ENCODE results near the gene CAV1. TPM values are rescaled to one million over a fixed set of nuclear protein-coding genes. Genes with fewer than 3 reads are reported as not detected.
"Not testable (repeated sequence)": the region's sequence is repeated elsewhere in the genome, so short reads cannot be mapped to it uniquely, and the experiment has no call there.

Gene CAV1
- total RNA-seq, 3 donors from 2014 or later (not counting 1 experiment from before 2014, with no cell fraction given), result not detected

GRCh38 chr7:116483271-116483942 is 41.4 kb upstream of the CAV1 start:
- H3K4me1 ChIP-seq (ENCODE audit: control insufficient read depth, insufficient read depth, low read length), result no peaks in the 10 kb centered on the region
- intact Hi-C loops (cut with micrococcal nuclease), result no loop called here
- Mint-ChIP-seq H3K36me3 (no peaks in the 10 kb centered on the region), H3K4me1 (no peaks in the 10 kb centered on the region), H3K27me3 (ENCODE audit: low read depth in 2 of 2) (peaks cover 14 to 35% of the 10 kb centered on the region in 2 donors), H3K27ac (no peak overlapping the region), H3K4me3 (no peak overlapping the region), H3K9me3 (no peaks in the 10 kb centered on the region)
- no peaks in the 10 kb centered on the region for H3K9me3 ChIP-seq (ENCODE audit: control insufficient read depth, insufficient read depth, low read length)
- no peaks in the 10 kb centered on the region for H3K36me3 ChIP-seq (ENCODE audit: control insufficient read depth, insufficient read depth, low read length)
- H3K27me3 ChIP-seq (ENCODE audit: control insufficient read depth, insufficient read depth, low read length), result no peaks in the 10 kb centered on the region
- no peak for TF ChIP-seq CTCF (IDR thresholded peaks at IDR 0.05)
- H3K4me3 ChIP-seq (ENCODE audit: low read length), result no peak overlapping the region
- no peak overlapping the region for H3K27ac ChIP-seq (ENCODE audit: low read length)
- DNase-seq (no peak), ATAC-seq (no peak)
- 88% methylated on average over 2 of the region's 2 CpGs for WGBS (ENCODE audit: insufficient coverage)

- DNase-seq; H3K36me3 Mint-ChIP-seq; H3K9me3 Mint-ChIP-seq; H3K4me1 Mint-ChIP-seq; intact Hi-C loops (cut with micrococcal nuclease); H3K4me3 ChIP-seq (ENCODE audit: low read length); H3K27ac ChIP-seq (ENCODE audit: low read length); H3K27ac Mint-ChIP-seq; ATAC-seq; H3K4me1 ChIP-seq (ENCODE audit: control insufficient read depth, insufficient read depth, low read length); H3K27me3 ChIP-seq (ENCODE audit: control insufficient read depth, insufficient read depth, low read length); H3K9me3 ChIP-seq (ENCODE audit: control insufficient read depth, insufficient read depth, low read length); H3K4me3 Mint-ChIP-seq; H3K36me3 ChIP-seq (ENCODE audit: control insufficient read depth, insufficient read depth, low read length): not testable (repeated sequence)
- peaks cover 14 to 35% of the 10 kb centered on the region in 2 donors for H3K27me3 Mint-ChIP-seq (ENCODE audit: low read depth in 2 of 2)
- WGBS (ENCODE audit: insufficient coverage), result 93% methylated on average over 2 of the region's 4 CpGs
Observed at GRCh38 chr7:116484389-116484788, 40.4 kb upstream of the CAV1 start.

- no peaks in the 10 kb centered on the region for H3K27me3 ChIP-seq (ENCODE audit: control insufficient read depth, insufficient read depth, low read length)
- Mint-ChIP-seq H3K9me3 (no peaks in the 10 kb centered on the region), H3K4me3 (no peak overlapping the region), H3K4me1 (no peaks in the 10 kb centered on the region), H3K27me3 (ENCODE audit: low read depth in 2 of 2) (peaks cover 19 to 50% of the 10 kb centered on the region in 2 donors), H3K27ac (no peak overlapping the region), H3K36me3 (no peaks in the 10 kb centered on the region)
- intact Hi-C loops (cut with micrococcal nuclease), result no loop called here
- no peak for TF ChIP-seq CTCF (IDR thresholded peaks at IDR 0.05)
- ATAC-seq, result no peak
- H3K27ac ChIP-seq (ENCODE audit: low read length), result no peak overlapping the region
- H3K4me3 ChIP-seq (ENCODE audit: low read length), result no peak overlapping the region
- H3K9me3 ChIP-seq (ENCODE audit: control insufficient read depth, insufficient read depth, low read length), result no peaks in the 10 kb centered on the region
- DNase-seq, result no peak
- H3K36me3 ChIP-seq (ENCODE audit: control insufficient read depth, insufficient read depth, low read length), result no peaks in the 10 kb centered on the region
- WGBS (ENCODE audit: insufficient coverage), result 77% methylated on average over 3 of the region's 5 CpGs
- H3K4me1 ChIP-seq (ENCODE audit: control insufficient read depth, insufficient read depth, low read length), result no peaks in the 10 kb centered on the region
Observed at GRCh38 chr7:116487907-116488521, 36.8 kb upstream of the CAV1 start.

GRCh38 chr7:116490351-116490750 is 34.5 kb upstream of the CAV1 start:
- Mint-ChIP-seq H3K36me3 (no peaks in the 10 kb centered on the region), H3K4me1 (no peaks in the 10 kb centered on the region), H3K9me3 (no peaks in the 10 kb centered on the region), H3K27ac (no peak overlapping the region), H3K4me3 (no peak overlapping the region), H3K27me3 (ENCODE audit: low read depth in 2 of 2) (peaks cover 17 to 41% of the 10 kb centered on the region in 2 donors)
- ATAC-seq (no peak), DNase-seq (no peak)
- WGBS (ENCODE audit: insufficient coverage), result no CpG with 5 or more reads among the region's 2 CpGs
- no peak for TF ChIP-seq CTCF (IDR thresholded peaks at IDR 0.05)
- H3K27ac ChIP-seq (ENCODE audit: low read length), result no peak overlapping the region
- no peaks in the 10 kb centered on the region for H3K36me3 ChIP-seq (ENCODE audit: control insufficient read depth, insufficient read depth, low read length)
- no peaks in the 10 kb centered on the region for H3K4me1 ChIP-seq (ENCODE audit: control insufficient read depth, insufficient read depth, low read length)
- H3K27me3 ChIP-seq (ENCODE audit: control insufficient read depth, insufficient read depth, low read length), result no peaks in the 10 kb centered on the region
- H3K4me3 ChIP-seq (ENCODE audit: low read length), result no peak overlapping the region
- H3K9me3 ChIP-seq (ENCODE audit: control insufficient read depth, insufficient read depth, low read length), result no peaks in the 10 kb centered on the region
- intact Hi-C loops (cut with micrococcal nuclease), result no loop called here

Data from natural killer cell (primary cell).